CD14-positive monocyte (primary cell): ENCODE measurements around the gene RTN4R. TPM values are rescaled to one million over a fixed set of nuclear protein-coding genes. Genes with fewer than 3 reads are reported as not detected.

Experiments
- DNase-seq, 3 donors: peaks; one replicate each; pipeline ENCODE4 v3.0.0-alpha.2; 2011 to 2022
- H2AFZ ChIP-seq: 2 replicates; pipeline ENCODE4 v1.6.0; 2012; ENCODE audit warnings: mild to moderate bottlenecking, low read depth, low read length, inconsistent platforms; ENCODE audit not compliant: insufficient read depth, poor library complexity, severe bottlenecking
- H3K27ac ChIP-seq, 2 donors: 1 replicate in 1 of 2; 2 replicates in 1 of 2; pipeline ENCODE4 v1.5.1; 2012 to 2013; ENCODE audit warnings: low read length in 2 of 2, control low read depth in 1 of 2, inconsistent platforms in 1 of 2, low read depth in 1 of 2, mild to moderate bottlenecking in 1 of 2
- H3K27me3 ChIP-seq, 2 donors: one replicate each; pipeline versions ENCODE4 v1.6.0 to v1.6.1; 2011 to 2013; ENCODE audit warnings: low read length in 2 of 2; ENCODE audit not compliant: control insufficient read depth in 2 of 2, insufficient read depth in 2 of 2
- H3K36me3 ChIP-seq, 2 donors: replicated peaks in 1 of 2; 1 replicate in 1 of 2; 2 replicates in 1 of 2; pipeline versions ENCODE4 v1.5.1 to v1.6.1; 2012 to 2013; ENCODE audit warnings: low read length in 2 of 2, control low read depth in 1 of 2, inconsistent platforms in 1 of 2, mild to moderate bottlenecking in 1 of 2; ENCODE audit not compliant: insufficient read depth in 2 of 2, control insufficient read depth in 1 of 2
- H3K4me1 ChIP-seq, 2 donors: 1 replicate in 1 of 2; 2 replicates in 1 of 2; pipeline versions ENCODE4 v1.5.1 to v1.6.1; 2012 to 2013; ENCODE audit warnings: low read length in 2 of 2, control low read depth in 1 of 2, inconsistent platforms in 1 of 2, mild to moderate bottlenecking in 1 of 2, moderate library complexity in 1 of 2; ENCODE audit not compliant: insufficient read depth in 2 of 2, control insufficient read depth in 1 of 2
- H3K4me2 ChIP-seq: replicated peaks from 2 replicates; pipeline ENCODE3; 2012; ENCODE audit warnings: low read length, moderate library complexity, mild to moderate bottlenecking; ENCODE audit not compliant: poor library complexity, severe bottlenecking; ENCODE audit errors: extremely low read depth
- H3K4me3 ChIP-seq, 3 experiments: fragments of 200-600 bp in 1 of 3; sonication (generic) in 1 of 3; replicated peaks in 1 of 3; 1 replicate in 2 of 3; 2 replicates in 1 of 3; pipeline ENCODE4 v1.5.1; 2011 to 2013; ENCODE audit warnings: low read length in 3 of 3, mild to moderate bottlenecking in 3 of 3, control low read depth in 2 of 3, low read depth in 2 of 3, inconsistent platforms in 1 of 3, moderate library complexity in 1 of 3
- H3K79me2 ChIP-seq: 2 replicates; pipeline ENCODE4 v1.6.0; 2012; ENCODE audit warnings: mild to moderate bottlenecking, control low read depth, inconsistent platforms, low read length, moderate library complexity; ENCODE audit not compliant: insufficient read depth
- H3K9ac ChIP-seq: 2 replicates; pipeline ENCODE4 v1.6.0; 2017; ENCODE audit warnings: low read length, mild to moderate bottlenecking; ENCODE audit not compliant: insufficient read depth, poor library complexity, severe bottlenecking
- H3K9me3 ChIP-seq, 2 donors: replicated peaks in 1 of 2; 1 replicate in 1 of 2; 2 replicates in 1 of 2; pipeline versions ENCODE4 v1.5.1 to v1.6.1; 2012 to 2013; ENCODE audit warnings: low read length in 2 of 2, control low read depth in 1 of 2; ENCODE audit not compliant: control insufficient read depth in 1 of 2, insufficient read depth in 1 of 2
- H4K20me1 ChIP-seq: 2 replicates; pipeline ENCODE4 v1.6.0; 2012; ENCODE audit warnings: mild to moderate bottlenecking, low read length, control low read depth, moderate library complexity; ENCODE audit not compliant: insufficient read depth
- H3K27ac Mint-ChIP-seq, 7 donors: one replicate each; pipeline ENCODE4 v1.8.0; 2020; ENCODE audit warnings: mild to moderate bottlenecking in 7 of 7, mixed read lengths in 7 of 7, moderate library complexity in 6 of 7, inconsistent platforms in 2 of 7
- H3K27me3 Mint-ChIP-seq, 3 donors: one replicate each; pipeline ENCODE4 v1.8.0; 2021 to 2022; ENCODE audit warnings: low read depth in 3 of 3, mild to moderate bottlenecking in 3 of 3, mixed read lengths in 3 of 3, moderate library complexity in 3 of 3, inconsistent platforms in 1 of 3
- H3K36me3 Mint-ChIP-seq, 2 donors: one replicate each; pipeline ENCODE4 v1.8.0; 2020; ENCODE audit warnings: mixed read lengths in 2 of 2, inconsistent platforms in 1 of 2, mild to moderate bottlenecking in 1 of 2
- H3K4me1 Mint-ChIP-seq: one replicate; pipeline ENCODE4 v1.8.0; 2020; ENCODE audit warnings: mild to moderate bottlenecking, mixed read lengths
- H3K4me3 Mint-ChIP-seq, 2 donors: one replicate each; pipeline ENCODE4 v1.8.0; 2020; ENCODE audit warnings: mild to moderate bottlenecking in 2 of 2, mixed read lengths in 2 of 2, moderate library complexity in 1 of 2
- H3K9me3 Mint-ChIP-seq, 7 donors: one replicate each; pipeline ENCODE4 v1.8.0; 2020 to 2022; ENCODE audit warnings: mixed read lengths in 7 of 7, mild to moderate bottlenecking in 6 of 7, moderate library complexity in 6 of 7, inconsistent platforms in 2 of 7
- CTCF ChIP-seq: fragments of 200-600 bp; IDR thresholded peaks from one replicate; pipeline ENCODE4 v1.8.0; 2022; ENCODE audit warnings: antibody characterized with exemption, mild to moderate bottlenecking
- WGBS: methylation state at CpG from one replicate; pipeline ENCODE4 v1.1.5; 2013; ENCODE audit warnings: missing lambda C conversion rate; ENCODE audit not compliant: insufficient coverage; 5-methylcytosine and 5-hydroxymethylcytosine counted together
- intact Hi-C, 2 donors: fragments of 100-400 bp; cut with micrococcal nuclease; formaldehyde crosslinking; loops; one replicate each; pipeline versions ENCODE4 v1.15.0 to v1.15.1; 2023
- polyA plus RNA-seq, 3 donors: library from polyadenylated mRNA; depleted of rRNA in 1 of 3; unstranded in 2 of 3; stranded (reverse) in 1 of 3; fragments of 300-500 nt in 2 of 3; fragments of >200 nt in 1 of 3; fragmentation: Illumina TruSeq in 2 of 3; gene quantifications; 1 replicate in 2 of 3; 2 replicates in 1 of 3; pipeline ENCODE4 v1.2.3, GENCODE V29; 2012 to 2021

RTN4R gene
- polyA plus RNA-seq, 3 donors, result not detected

DNA sequence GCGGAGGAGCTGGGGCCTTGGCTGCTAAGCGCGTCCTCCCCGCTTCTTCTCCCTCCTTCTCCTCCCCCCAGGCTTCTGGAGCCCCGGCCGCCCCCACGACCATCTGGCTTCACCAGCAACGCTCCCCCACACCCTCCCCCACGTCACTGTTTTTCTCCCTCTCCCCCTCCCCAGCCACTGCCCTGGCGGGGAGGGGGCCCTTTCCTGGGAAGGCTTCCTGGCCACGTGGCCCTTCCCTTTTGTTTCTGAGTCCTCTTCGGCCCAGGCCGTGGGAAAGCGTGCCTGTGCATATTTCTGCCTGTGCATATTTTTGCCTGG is 27.7 kb downstream of the RTN4R start:
- Mint-ChIP-seq H3K9me3 (peaks cover 0 to 2% (median 0%) of the 10 kb centered on the region in 7 donors), H3K27me3 (peaks cover 0 to 4% (median 0%) of the 10 kb centered on the region in 3 donors), H3K36me3 (no peaks in the 10 kb centered on the region), H3K27ac (no peak overlapping the region), H3K4me1 (peaks cover 18% of the 10 kb centered on the region), H3K4me3 (no peak overlapping the region)
- 17% methylated on average over 4 of the region's 14 CpGs for WGBS
- H3K27ac ChIP-seq, result no peak overlapping the region
- no peaks in the 10 kb centered on the region for H3K79me2 ChIP-seq
- no peaks in the 10 kb centered on the region for H3K9me3 ChIP-seq
- intact Hi-C loops, result no loop called here
- H3K4me1 ChIP-seq, result peaks cover 9 to 20% of the 10 kb centered on the region in 2 donors
- H2AFZ ChIP-seq, result no peak overlapping the region
- H3K4me2 ChIP-seq, result no peak overlapping the region
- TF ChIP-seq CTCF, result no peak
- no peaks in the 10 kb centered on the region for H3K27me3 ChIP-seq
- no peak overlapping the region for H3K4me3 ChIP-seq
- no peaks in the 10 kb centered on the region for H4K20me1 ChIP-seq
- no peak for DNase-seq
- H3K36me3 ChIP-seq, result no peaks in the 10 kb centered on the region
- no peak overlapping the region for H3K9ac ChIP-seq

- no peak overlapping the region for H3K27ac ChIP-seq
- no peaks in the 10 kb centered on the region for H3K36me3 Mint-ChIP-seq
- H3K36me3 ChIP-seq, result no peaks in the 10 kb centered on the region
- peaks cover 0 to 4% (median 0%) of the 10 kb centered on the region in 3 donors for H3K27me3 Mint-ChIP-seq
- H3K4me2 ChIP-seq, result no peak overlapping the region
- no peak for TF ChIP-seq CTCF
- no peak overlapping the region for H3K9ac ChIP-seq
- DNase-seq, result no peak
- H3K27me3 ChIP-seq, result no peaks in the 10 kb centered on the region
- no peak overlapping the region for H2AFZ ChIP-seq
- peaks cover 6 to 16% of the 10 kb centered on the region in 2 donors for H3K4me1 ChIP-seq
- peaks cover 15% of the 10 kb centered on the region for H3K4me1 Mint-ChIP-seq
- WGBS, result 85% methylated on average over 5 of the region's 9 CpGs
- H3K27ac Mint-ChIP-seq, result no peak overlapping the region
- H3K4me3 ChIP-seq, result no peak overlapping the region
- H3K4me3 Mint-ChIP-seq, result no peak overlapping the region
- no peaks in the 10 kb centered on the region for H3K79me2 ChIP-seq
- no peaks in the 10 kb centered on the region for H4K20me1 ChIP-seq
- intact Hi-C loops, result no loop called here
- peaks cover 0 to 2% (median 0%) of the 10 kb centered on the region in 7 donors for H3K9me3 Mint-ChIP-seq
- H3K9me3 ChIP-seq, result no peaks in the 10 kb centered on the region
These were observed 28.3 kb downstream of the RTN4R start for GRCh38 chr22:20239676-20240446.
